DND-41 (cell line): ENCODE measurements around the gene TMEM255B.
"Not testable (repeated sequence)": the region's sequence is repeated elsewhere in the genome, so short reads cannot be mapped to it uniquely, and the experiment has no call there.

Experiments used
- ATAC-seq: fragments of 200-7000 bp; cut with Tn5 transposase; 3 replicates; pipeline ENCODE4 v1.9.1; 2021; ENCODE audit warnings: low read depth; ENCODE audit not compliant: insufficient read depth
- DNase-seq: peaks from one replicate; pipeline ENCODE4 v3.0.0-alpha.2; 2020
- H2AFZ ChIP-seq: 2 replicates; pipeline ENCODE4 v1.6.0; 2012; ENCODE audit warnings: low read depth, low read length
- H3K27ac ChIP-seq: 2 replicates; pipeline ENCODE4 v1.5.1; 2012; ENCODE audit warnings: low read length, inconsistent platforms
- H3K27me3 ChIP-seq: fragments of 200-600 bp; sonication (generic); 2 replicates; pipeline ENCODE4 v1.6.0; 2012; ENCODE audit warnings: low read length, mild to moderate bottlenecking, inconsistent platforms; ENCODE audit not compliant: insufficient read depth, poor library complexity
- H3K36me3 ChIP-seq: 2 replicates; pipeline ENCODE4 v1.5.1; 2012; ENCODE audit warnings: low read length, inconsistent platforms; ENCODE audit not compliant: insufficient read depth
- H3K4me1 ChIP-seq: 2 replicates; pipeline ENCODE4 v1.5.1; 2012; ENCODE audit warnings: mild to moderate bottlenecking, low read length; ENCODE audit not compliant: insufficient read depth
- H3K4me2 ChIP-seq: 2 replicates; pipeline ENCODE4 v1.6.0; 2012; ENCODE audit warnings: mild to moderate bottlenecking, moderate library complexity, low read length, inconsistent platforms; ENCODE audit not compliant: insufficient read depth
- H3K4me3 ChIP-seq, 2 experiments: fragments of 200-600 bp in 1 of 2; shearing (Covaris generic) in 1 of 2; 2 replicates each; pipeline ENCODE4 v1.5.1; 2012 to 2016; ENCODE audit warnings: inconsistent platforms in 2 of 2, low read length in 2 of 2, mild to moderate bottlenecking in 2 of 2, low read depth in 1 of 2, moderate library complexity in 1 of 2
- H3K79me2 ChIP-seq: 2 replicates; pipeline ENCODE4 v1.6.0; 2012; ENCODE audit warnings: low read length, inconsistent platforms; ENCODE audit not compliant: insufficient read depth
- H3K9ac ChIP-seq: 2 replicates; pipeline ENCODE4 v1.6.0; 2012; ENCODE audit warnings: low read depth, mild to moderate bottlenecking, inconsistent platforms, low read length, moderate library complexity
- H3K9me3 ChIP-seq: 2 replicates; pipeline ENCODE4 v1.5.1; 2012; ENCODE audit warnings: low read length, moderate library complexity, mild to moderate bottlenecking, inconsistent platforms; ENCODE audit not compliant: insufficient read depth, severe bottlenecking
- H4K20me1 ChIP-seq: 2 replicates; pipeline ENCODE4 v1.6.0; 2012; ENCODE audit warnings: low read length; ENCODE audit not compliant: insufficient read depth
- CTCF ChIP-seq: IDR thresholded peaks from 2 replicates; pipeline ENCODE4 v1.5.1; 2012; ENCODE audit warnings: borderline replicate concordance, low read length, moderate library complexity, mild to moderate bottlenecking; ENCODE audit not compliant: poor library complexity, severe bottlenecking; ENCODE audit errors: extremely low read depth
- EZH2 ChIP-seq: IDR thresholded peaks from 3 replicates; pipeline ENCODE4 v1.6.1; 2012; ENCODE audit warnings: borderline replicate concordance, low read depth, mild to moderate bottlenecking, moderate library complexity, low read length, inconsistent platforms; ENCODE audit not compliant: severe bottlenecking

The TMEM255B gene

GRCh38 chr13:113825841-113826240 lies 66.8 kb downstream of the TMEM255B start:
- Histone ChIP-seq H3K36me3 (no peaks in the 10 kb centered on the region), H3K27ac (no peak overlapping the region)
- ATAC-seq = no peak

GRCh38 chr13:113826446-113826845 lies 67.4 kb downstream of the TMEM255B start:
- H3K4me1 ChIP-seq, H3K4me2 ChIP-seq, DNase-seq, H3K9me3 ChIP-seq, H2AFZ ChIP-seq, H3K36me3 ChIP-seq, H4K20me1 ChIP-seq, H3K27me3 ChIP-seq, H3K9ac ChIP-seq, H3K79me2 ChIP-seq, ATAC-seq, H3K27ac ChIP-seq, H3K4me3 ChIP-seq: not testable (repeated sequence)

More at GRCh38 chr13:113825841-113826240, 66.8 kb downstream of the TMEM255B start:
- Histone ChIP-seq H4K20me1 (no peaks in the 10 kb centered on the region), H3K4me3 (no peak overlapping the region), H3K27me3 (no peaks in the 10 kb centered on the region), H3K79me2 (no peaks in the 10 kb centered on the region), H3K9me3 (no peaks in the 10 kb centered on the region), H3K9ac (no peak overlapping the region), H2AFZ (no peak overlapping the region), H3K4me2 (no peak overlapping the region), H3K4me1 (no peaks in the 10 kb centered on the region)
- TF ChIP-seq CTCF (no peak), EZH2 (no peak)
- DNase-seq = no peak

- H3K4me1 ChIP-seq = no peaks in the 10 kb centered on the region
- ATAC-seq (no peak), DNase-seq (no peak)
- H3K79me2 ChIP-seq = no peaks in the 10 kb centered on the region
- no peaks in the 10 kb centered on the region for H3K27me3 ChIP-seq
- no peaks in the 10 kb centered on the region for H3K9me3 ChIP-seq
- no peak overlapping the region for H3K27ac ChIP-seq
- no peak overlapping the region for H3K4me2 ChIP-seq
- TF ChIP-seq CTCF (no peak), EZH2 (no peak)
- no peaks in the 10 kb centered on the region for H4K20me1 ChIP-seq
- H3K4me3 ChIP-seq = no peak overlapping the region
- H3K9ac ChIP-seq = no peak overlapping the region
- no peak overlapping the region for H2AFZ ChIP-seq
- H3K36me3 ChIP-seq = no peaks in the 10 kb centered on the region
Observed at GRCh38 chr13:113827021-113827420, 68.0 kb downstream of the TMEM255B start.

GRCh38 chr13:113828282-113828825 lies 69.3 kb downstream of the TMEM255B start:
- Histone ChIP-seq H3K27ac (no peak overlapping the region), H3K9me3 (no peaks in the 10 kb centered on the region), H3K27me3 (no peaks in the 10 kb centered on the region), H3K4me1 (no peaks in the 10 kb centered on the region), H3K36me3 (no peaks in the 10 kb centered on the region), H3K79me2 (no peaks in the 10 kb centered on the region), H4K20me1 (no peaks in the 10 kb centered on the region), H3K4me3 (no peak overlapping the region), H3K4me2 (no peak overlapping the region), H3K9ac (no peak overlapping the region), H2AFZ (no peak overlapping the region)
- ATAC-seq (no peak), DNase-seq (no peak)
- TF ChIP-seq CTCF (no peak), EZH2 (no peak)

- not testable (repeated sequence) for H3K9ac ChIP-seq, H3K27me3 ChIP-seq, H3K4me1 ChIP-seq, ATAC-seq, H3K9me3 ChIP-seq, H4K20me1 ChIP-seq, H3K36me3 ChIP-seq, DNase-seq, H3K79me2 ChIP-seq, H2AFZ ChIP-seq, H3K4me3 ChIP-seq, H3K4me2 ChIP-seq, H3K27ac ChIP-seq
Observed at GRCh38 chr13:113830426-113830950, 71.5 kb downstream of the TMEM255B start.
